Daoy (cell line): ENCODE measurements around the gene RNF113B. TPM values are rescaled to one million over a fixed set of nuclear protein-coding genes. Genes with fewer than 3 reads are reported as not detected.

Experiments
- DNase-seq: peaks from one replicate; pipeline ENCODE4 v3.0.0-alpha.2; 2015; ENCODE audit warnings: low read depth
- total RNA-seq: library from RNA; depleted of rRNA; stranded (reverse); fragments of >200 nt; shearing (Covaris generic); gene quantifications from 2 replicates; pipeline ENCODE4 v1.2.3, GENCODE V29; 2014

The RNF113B gene
- total RNA-seq, 1 experiment from 2014 or later = not detected

- no peak for DNase-seq
Observed at GRCh38 chr13:98204546-98204945, 27.5 kb upstream of the RNF113B start.

- no peak for DNase-seq
Observed at GRCh38 chr13:98203646-98204326, 26.7 kb upstream of the RNF113B start.

GRCh38 chr13:98201984-98202383 lies 24.9 kb upstream of the RNF113B start:
- DNase-seq = no peak

GRCh38 chr13:98201189-98201588 lies 24.1 kb upstream of the RNF113B start:
- no peak for DNase-seq

- no peak for DNase-seq
Observed at GRCh38 chr13:98200211-98200878, 23.3 kb upstream of the RNF113B start.

GRCh38 chr13:98199480-98199879 lies 22.4 kb upstream of the RNF113B start:
- DNase-seq = no peak

- no peak for DNase-seq
Observed at GRCh38 chr13:98198683-98199082, 21.6 kb upstream of the RNF113B start.

- DNase-seq = no peak
Observed at GRCh38 chr13:98195054-98195791, 18.2 kb upstream of the RNF113B start.

GRCh38 chr13:98192008-98192407 lies 14.9 kb upstream of the RNF113B start:
- DNase-seq = no peak

GRCh38 chr13:98190889-98191444 lies 13.9 kb upstream of the RNF113B start:
- DNase-seq = no peak

- no peak for DNase-seq
Observed at GRCh38 chr13:98189841-98190505, 12.9 kb upstream of the RNF113B start.

- DNase-seq = no peak
Observed at GRCh38 chr13:98188544-98189166, 11.6 kb upstream of the RNF113B start.

GRCh38 chr13:98187965-98188261 lies 10.8 kb upstream of the RNF113B start:
- DNase-seq = no peak

- DNase-seq = no peak
Observed at GRCh38 chr13:98187155-98187964, 10.3 kb upstream of the RNF113B start.

- DNase-seq = no peak
Observed at GRCh38 chr13:98184792-98185191, 7.7 kb upstream of the RNF113B start.

GRCh38 chr13:98182589-98182988 lies 5.5 kb upstream of the RNF113B start:
- DNase-seq = no peak

GRCh38 chr13:98182153-98182552 lies 5.1 kb upstream of the RNF113B start:
- DNase-seq = no peak

GRCh38 chr13:98181111-98181815 lies 4.2 kb upstream of the RNF113B start:
- DNase-seq = peak; percentile 17

- no peak for DNase-seq
Observed at GRCh38 chr13:98180092-98180491, 3.0 kb upstream of the RNF113B start.

GRCh38 chr13:98175823-98176222 lies 1.2 kb downstream of the RNF113B start:
- DNase-seq = no peak
